Measurements from ENCODE around the gene IQCF6. TPM values are rescaled to one million over a fixed set of nuclear protein-coding genes. Genes with fewer than 3 reads are reported as not detected.

Gene IQCF6
- polyA plus RNA-seq, 1 donor from 2014 or later = not detected

Other genes with a start within 250 kb of the IQCF6 start
- gene RAD54L2, start 240.5 kb downstream of the IQCF6 start, polyA plus RNA-seq = 14.5 and 14.9 TPM in 2 replicates
- 33.0 and 35.4 TPM in 2 replicates for gene TEX264, start 108.0 kb downstream of the IQCF6 start, polyA plus RNA-seq
- 9.1 and 11.6 TPM in 2 replicates for gene GRM2, start 72.2 kb downstream of the IQCF6 start, polyA plus RNA-seq
- not detected in 2 replicates for gene IQCF2, start 82.4 kb upstream of the IQCF6 start, polyA plus RNA-seq
- gene IQCF5, start 96.4 kb upstream of the IQCF6 start, polyA plus RNA-seq = not detected in 2 replicates
- gene IQCF1, start 124.1 kb upstream of the IQCF6 start, polyA plus RNA-seq = not detected in 2 replicates
- gene RRP9, start 162.7 kb upstream of the IQCF6 start, polyA plus RNA-seq = 26.8 and 26.9 TPM in 2 replicates
- 5.3 and 5.6 TPM in 2 replicates for gene PARP3, start 163.1 kb upstream of the IQCF6 start, polyA plus RNA-seq
- not detected in 2 replicates for gene GPR62, start 176.1 kb upstream of the IQCF6 start, polyA plus RNA-seq
- 251 and 327 TPM in 2 replicates for gene PCBP4, start 188.2 kb upstream of the IQCF6 start, polyA plus RNA-seq
- 0.50 and 0.81 TPM in 2 replicates for gene ABHD14B, start 194.8 kb upstream of the IQCF6 start, polyA plus RNA-seq
- gene ABHD14A, start 195.8 kb upstream of the IQCF6 start, polyA plus RNA-seq = 57.8 and 75.8 TPM in 2 replicates
- 14.4 and 17.9 TPM in 2 replicates for gene ACY1, start 204.3 kb upstream of the IQCF6 start, polyA plus RNA-seq
- gene RPL29, start 216.7 kb upstream of the IQCF6 start, polyA plus RNA-seq = 846 and 977 TPM in 2 replicates